Psoas muscle (tissue), 8 donors: Measurements from ENCODE around the gene COL26A1. TPM values are rescaled to one million over a fixed set of nuclear protein-coding genes. Genes with fewer than 3 reads are reported as not detected.

Experiments
- ATAC-seq, 4 donors: fragments of 200-7000 bp; cut with Tn5 transposase; one replicate each; pipeline ENCODE4 v1.9.1; 2020; ENCODE audit warnings: moderate library complexity in 3 of 4, mild to moderate bottlenecking in 2 of 4
- DNase-seq, 2 donors: peaks; one replicate each; pipeline ENCODE4 v3.0.0-alpha.2; 2020
- H3K27ac ChIP-seq: fragments of 200-600 bp; one replicate; pipeline ENCODE4 v1.8.0; 2022
- H3K27me3 ChIP-seq, 3 donors: fragments of 200-600 bp in 1 of 3; one replicate each; pipeline versions ENCODE4 v1.6.1 to v1.8.0; 2013 to 2022; ENCODE audit warnings: low read length in 2 of 3, mild to moderate bottlenecking in 2 of 3, moderate library complexity in 1 of 3; ENCODE audit not compliant: insufficient read depth in 3 of 3
- H3K36me3 ChIP-seq, 2 donors: fragments of 200-600 bp in 1 of 2; one replicate each; pipeline versions ENCODE4 v1.6.1 to v1.8.0; 2013 to 2022; ENCODE audit warnings: low read depth in 1 of 2, mild to moderate bottlenecking in 1 of 2, moderate library complexity in 1 of 2; ENCODE audit not compliant: insufficient read depth in 1 of 2
- H3K4me1 ChIP-seq: fragments of 200-600 bp; one replicate; pipeline ENCODE4 v1.8.0; 2022
- H3K4me3 ChIP-seq: fragments of 200-600 bp; one replicate; pipeline ENCODE4 v1.8.0; 2022; ENCODE audit warnings: mild to moderate bottlenecking
- H3K9me3 ChIP-seq: fragments of 200-600 bp; one replicate; pipeline ENCODE4 v1.8.0; 2022
- WGBS, 3 donors: extraction: QIAGEN DNeasy Blood & Tissue Kit; methylation state at CpG; one replicate each; pipeline versions ENCODE4 v1.1.6 to v1.1.7; 2013; 5-methylcytosine and 5-hydroxymethylcytosine counted together
- intact Hi-C, 2 donors: fragments of 100-400 bp; cut with DNase I; formaldehyde crosslinking; loops; one replicate each; pipeline versions ENCODE4 v1.11.0 to v1.14.2; 2022
- polyA plus RNA-seq, 3 donors: library from polyadenylated mRNA; stranded (reverse); fragments of 200-250 nt; gene quantifications; one replicate each; pipeline ENCODE4 v1.2.3, GENCODE V29; 2013
- total RNA-seq, 4 donors: library from RNA; stranded (reverse); fragmentation: NEBNext Ultra II Directional in 2 of 4; extraction: Animal tissue kit (Norgen Biotek cat#: 25700) in 2 of 4; gene quantifications; one replicate each; pipeline versions ENCODE4 v1.2.1 to v1.2.4, GENCODE V29; 2021 to 2023
- TF ChIP-seq, protein P1 (sequence below): fragments of 200-600 bp; IDR thresholded peaks from one replicate; pipeline ENCODE4 v1.8.0; 2022; ENCODE audit warnings: antibody characterized with exemption
- donor health status: healthy with polysubstance abuse.
- donor health status: DM: no; HTN: no; CAD: no; lungs with moderate emphysema.
- donor health status: Bipolar disorder and iron deficiency.
- donor health status: healthy.
- donor health status: DM: yes; HTN: yes; CAD: no.
- donor health status: DM: no; HTN: no; CAD: no.
- donor health status: DM: no; HTN: no; CAD: no.
- donor health status: DM: yes; HTN: yes; CAD: no.

The COL26A1 gene
- total and polyA plus RNA-seq, 7 donors: 0.03 TPM; not detected in 6

DNA sequence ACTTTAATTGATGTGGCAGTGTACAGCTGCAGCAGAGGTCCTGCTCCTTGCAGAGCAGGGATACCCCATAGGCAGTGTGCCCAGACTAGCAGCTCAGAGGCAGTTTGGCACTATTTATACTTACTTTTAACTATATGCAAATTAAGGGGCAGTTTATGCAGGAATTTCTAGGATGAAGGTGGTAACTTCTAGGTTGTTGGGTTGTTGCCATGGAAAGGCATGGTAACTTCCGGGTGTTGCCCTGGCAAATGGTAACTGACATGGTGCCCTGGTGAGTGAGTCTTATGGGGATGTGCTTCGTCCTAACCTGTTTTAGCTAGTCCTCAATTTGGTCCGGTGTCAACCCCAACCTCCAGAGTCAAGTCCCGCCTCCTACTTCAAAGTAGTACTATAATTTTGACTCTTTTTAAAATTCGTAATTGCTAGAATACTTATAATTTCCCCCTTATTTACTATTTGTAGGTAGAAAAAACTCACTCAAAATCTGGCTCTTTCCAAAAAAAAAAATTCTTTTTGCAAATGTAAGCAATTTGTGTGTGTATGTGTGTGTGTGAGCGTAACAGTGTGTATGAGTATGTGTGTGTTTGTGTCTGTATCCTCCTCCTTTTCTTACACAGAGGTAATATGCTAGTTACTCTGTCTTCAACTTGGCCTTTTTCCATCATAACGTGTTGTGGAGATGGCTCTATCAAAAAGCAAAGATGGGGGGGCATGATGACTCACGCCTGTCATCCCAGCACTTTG is 5.9 kb downstream of the COL26A1 start:
- intact Hi-C loops: loop anchor here in 1 of 2 donors (10.0 kb wide), 1 partner anchor 166 kb away; no protein-coding TSS in a partner anchor
- Histone ChIP-seq H3K36me3 (no peaks in the 10 kb centered on the region), H3K27me3 (peaks cover 0 to 39% (median 2%) of the 10 kb centered on the region in 3 donors), H3K27ac (no peak overlapping the region), H3K4me3 (no peak overlapping the region), H3K9me3 (no peaks in the 10 kb centered on the region), H3K4me1 (no peaks in the 10 kb centered on the region)
- 73 to 79% (median 76%) methylated on average over 8 of the region's 8 CpGs for WGBS, 3 donors
- ATAC-seq: no peak
- TF ChIP-seq, protein P1, sequence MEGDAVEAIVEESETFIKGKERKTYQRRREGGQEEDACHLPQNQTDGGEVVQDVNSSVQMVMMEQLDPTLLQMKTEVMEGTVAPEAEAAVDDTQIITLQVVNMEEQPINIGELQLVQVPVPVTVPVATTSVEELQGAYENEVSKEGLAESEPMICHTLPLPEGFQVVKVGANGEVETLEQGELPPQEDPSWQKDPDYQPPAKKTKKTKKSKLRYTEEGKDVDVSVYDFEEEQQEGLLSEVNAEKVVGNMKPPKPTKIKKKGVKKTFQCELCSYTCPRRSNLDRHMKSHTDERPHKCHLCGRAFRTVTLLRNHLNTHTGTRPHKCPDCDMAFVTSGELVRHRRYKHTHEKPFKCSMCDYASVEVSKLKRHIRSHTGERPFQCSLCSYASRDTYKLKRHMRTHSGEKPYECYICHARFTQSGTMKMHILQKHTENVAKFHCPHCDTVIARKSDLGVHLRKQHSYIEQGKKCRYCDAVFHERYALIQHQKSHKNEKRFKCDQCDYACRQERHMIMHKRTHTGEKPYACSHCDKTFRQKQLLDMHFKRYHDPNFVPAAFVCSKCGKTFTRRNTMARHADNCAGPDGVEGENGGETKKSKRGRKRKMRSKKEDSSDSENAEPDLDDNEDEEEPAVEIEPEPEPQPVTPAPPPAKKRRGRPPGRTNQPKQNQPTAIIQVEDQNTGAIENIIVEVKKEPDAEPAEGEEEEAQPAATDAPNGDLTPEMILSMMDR: no peak
- no peak for DNase-seq

DNA sequence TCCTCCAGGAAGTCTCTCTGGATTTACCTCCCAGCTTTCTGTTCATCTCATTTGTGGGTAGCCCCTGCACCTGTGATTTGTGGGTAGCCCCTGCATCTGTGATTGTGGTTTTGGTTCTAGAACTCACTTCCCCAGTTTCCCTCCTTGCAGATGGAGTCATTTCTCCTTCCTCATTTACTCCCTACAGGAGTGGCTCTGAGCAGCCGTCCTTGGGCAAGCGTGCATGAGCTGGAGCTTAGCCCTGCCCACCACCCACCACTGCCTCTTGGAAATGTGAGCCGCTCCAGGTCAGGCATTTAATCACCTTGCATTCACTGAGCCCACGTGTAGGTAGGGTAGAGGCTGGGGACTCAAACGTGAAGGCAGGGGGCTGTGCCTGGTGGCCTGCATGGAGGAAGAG is 8.2 kb downstream of the COL26A1 start:
- WGBS, 3 donors: 34 to 52% (median 46%) methylated on average over 5 of the region's 5 CpGs
- no peaks in the 10 kb centered on the region for H3K9me3 ChIP-seq
- H3K4me1 ChIP-seq: no peaks in the 10 kb centered on the region
- H3K4me3 ChIP-seq: no peak overlapping the region
- TF ChIP-seq, protein P1: no peak
- H3K27me3 ChIP-seq: peaks cover 0 to 18% (median 0%) of the 10 kb centered on the region in 3 donors
- H3K27ac ChIP-seq: no peak overlapping the region
- no peaks in the 10 kb centered on the region for H3K36me3 ChIP-seq
- intact Hi-C loops: no loop called here
- DNase-seq: no peak
- no peak for ATAC-seq

DNA sequence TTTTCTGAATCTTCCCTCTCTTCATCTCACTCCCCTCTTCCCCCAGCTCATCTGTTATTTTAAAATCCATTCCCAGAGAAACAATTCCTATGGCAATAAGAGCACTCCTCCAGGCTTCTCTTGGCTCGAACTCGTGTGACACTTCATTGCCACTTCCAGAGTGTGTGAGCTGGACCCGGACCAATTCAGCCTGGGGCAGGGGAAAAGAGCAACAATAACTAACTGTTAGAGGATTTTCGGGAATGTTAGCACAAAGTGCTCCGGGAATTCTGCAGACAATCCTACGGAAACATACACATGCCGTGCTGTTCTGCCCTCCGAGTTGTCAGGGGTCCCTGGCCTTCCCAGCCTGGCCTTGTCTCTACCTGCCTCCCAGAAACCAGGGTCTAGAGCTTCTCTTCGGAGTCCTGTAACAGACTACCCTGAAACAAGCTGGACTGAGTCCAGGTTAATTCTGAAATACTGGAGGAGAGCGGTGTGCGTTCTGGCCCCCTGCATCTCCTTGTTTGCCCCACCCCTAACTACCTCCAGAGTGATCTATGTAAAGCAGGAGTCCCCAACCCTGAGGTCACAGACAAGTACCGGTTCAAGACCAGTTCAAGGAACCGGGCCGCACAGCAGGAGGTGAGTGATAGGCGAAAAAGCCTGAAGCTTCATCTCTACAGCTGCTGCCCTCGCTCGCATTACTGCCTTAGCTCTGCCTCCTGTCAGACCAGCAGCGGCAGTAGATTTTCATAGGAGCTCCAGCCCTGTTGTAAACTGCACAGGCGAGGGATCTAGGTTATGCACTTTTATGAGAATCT is 11.3 kb downstream of the COL26A1 start:
- H3K4me1 ChIP-seq: no peaks in the 10 kb centered on the region
- no peak overlapping the region for H3K27ac ChIP-seq
- H3K36me3 ChIP-seq: no peaks in the 10 kb centered on the region
- DNase-seq (no peak), ATAC-seq (no peak)
- TF ChIP-seq, protein P1: no peak
- intact Hi-C loops: no loop called here
- no peaks in the 10 kb centered on the region for H3K9me3 ChIP-seq
- WGBS, 3 donors: 44 to 55% (median 45%) methylated on average over 19 of the region's 19 CpGs
- H3K4me3 ChIP-seq: no peak overlapping the region
- peaks cover 0 to 17% (median 11%) of the 10 kb centered on the region in 3 donors for H3K27me3 ChIP-seq

DNA sequence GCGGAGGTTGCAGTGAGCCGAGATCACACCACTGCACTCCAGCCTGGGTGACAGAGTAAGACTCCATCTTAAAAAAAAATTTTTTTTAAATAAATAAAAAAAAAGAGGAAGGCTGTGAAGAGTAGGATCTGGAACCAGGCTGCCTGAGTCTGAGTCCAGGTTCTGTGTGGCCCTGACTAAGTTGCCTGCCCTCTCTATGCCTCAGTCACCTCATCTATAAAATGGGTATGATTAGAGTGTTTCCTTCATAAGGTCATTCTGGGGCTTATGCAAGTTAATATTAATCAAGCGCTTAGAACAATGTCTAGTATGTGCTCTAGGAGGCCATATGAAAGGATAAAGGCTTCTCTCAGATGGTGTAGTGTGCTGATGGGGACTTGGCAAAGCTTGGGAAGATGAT is 12.3 kb downstream of the COL26A1 start:
- WGBS, 3 donors: 97 to 99% (median 98%) methylated on average over 3 of the region's 3 CpGs
- Histone ChIP-seq H3K27ac (no peak overlapping the region), H3K4me1 (no peaks in the 10 kb centered on the region), H3K4me3 (no peak overlapping the region), H3K36me3 (no peaks in the 10 kb centered on the region), H3K27me3 (peaks cover 0 to 17% (median 11%) of the 10 kb centered on the region in 3 donors), H3K9me3 (no peaks in the 10 kb centered on the region)
- TF ChIP-seq, protein P1: no peak
- intact Hi-C loops: no loop called here
- no peak for ATAC-seq
- DNase-seq: no peak
